C4-2B (cell line): ENCODE data around the gene NCKAP5.

ENCODE experiments used
- H3K27ac ChIP-seq: fragments of 450-650 bp; 2 replicates; pipeline ENCODE4 v1.5.1; 2017
- ZFX ChIP-seq: fragments of 450-650 bp; IDR thresholded peaks from 2 replicates; pipeline ENCODE4 v1.6.1; 2017
- TF ChIP-seq, protein P1 (sequence below): fragments of 450-650 bp; conservative IDR thresholded peaks from 2 replicates; pipeline ENCODE4 v1.5.1; 2017; ENCODE audit warnings: mild to moderate bottlenecking

NCKAP5 gene

DNA sequence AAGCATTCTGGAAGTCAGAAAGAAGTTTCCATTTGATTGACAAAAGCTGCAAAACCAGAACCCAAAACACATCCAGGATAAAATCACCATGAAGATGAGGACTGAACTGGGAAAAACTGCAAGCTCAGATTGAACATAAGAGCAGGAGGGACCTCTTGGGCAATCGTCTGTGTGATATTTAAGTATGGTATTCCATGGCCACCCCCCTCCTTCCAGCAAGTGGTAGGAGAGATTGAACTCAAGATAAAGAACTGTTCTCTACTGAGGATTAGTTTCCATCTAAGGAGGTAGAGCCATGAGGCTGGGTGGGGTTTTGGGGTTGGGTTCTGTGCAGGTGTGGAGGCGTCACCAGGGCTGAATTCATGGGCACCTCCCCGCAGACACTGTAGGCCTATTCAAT is 251.1 kb downstream of the NCKAP5 start:
- TF ChIP-seq ZFX, result no peak
- TF ChIP-seq, protein P1, sequence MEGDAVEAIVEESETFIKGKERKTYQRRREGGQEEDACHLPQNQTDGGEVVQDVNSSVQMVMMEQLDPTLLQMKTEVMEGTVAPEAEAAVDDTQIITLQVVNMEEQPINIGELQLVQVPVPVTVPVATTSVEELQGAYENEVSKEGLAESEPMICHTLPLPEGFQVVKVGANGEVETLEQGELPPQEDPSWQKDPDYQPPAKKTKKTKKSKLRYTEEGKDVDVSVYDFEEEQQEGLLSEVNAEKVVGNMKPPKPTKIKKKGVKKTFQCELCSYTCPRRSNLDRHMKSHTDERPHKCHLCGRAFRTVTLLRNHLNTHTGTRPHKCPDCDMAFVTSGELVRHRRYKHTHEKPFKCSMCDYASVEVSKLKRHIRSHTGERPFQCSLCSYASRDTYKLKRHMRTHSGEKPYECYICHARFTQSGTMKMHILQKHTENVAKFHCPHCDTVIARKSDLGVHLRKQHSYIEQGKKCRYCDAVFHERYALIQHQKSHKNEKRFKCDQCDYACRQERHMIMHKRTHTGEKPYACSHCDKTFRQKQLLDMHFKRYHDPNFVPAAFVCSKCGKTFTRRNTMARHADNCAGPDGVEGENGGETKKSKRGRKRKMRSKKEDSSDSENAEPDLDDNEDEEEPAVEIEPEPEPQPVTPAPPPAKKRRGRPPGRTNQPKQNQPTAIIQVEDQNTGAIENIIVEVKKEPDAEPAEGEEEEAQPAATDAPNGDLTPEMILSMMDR, result no peak
- H3K27ac ChIP-seq, result no peak overlapping the region

DNA sequence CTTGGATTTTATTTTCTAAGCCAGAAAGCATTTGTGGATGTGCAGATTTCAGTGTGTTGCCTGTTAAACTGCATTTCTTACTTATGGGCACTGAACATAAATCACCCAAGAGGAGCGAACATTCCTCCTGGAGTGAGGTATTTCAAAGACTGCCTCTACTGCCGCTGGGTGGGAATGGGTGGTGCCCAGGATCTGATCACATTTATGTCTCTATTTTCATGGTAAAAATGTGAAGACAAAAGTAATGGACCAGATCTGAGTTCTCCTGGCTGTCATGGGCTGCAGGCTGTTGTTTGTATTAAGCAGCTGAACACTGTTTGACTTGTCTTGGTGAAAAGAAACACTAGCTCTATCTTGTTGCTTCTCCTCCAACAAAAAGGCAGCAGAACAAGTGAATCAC is 251.7 kb downstream of the NCKAP5 start:
- TF ChIP-seq, protein P1, result no peak
- TF ChIP-seq ZFX, result no peak
- H3K27ac ChIP-seq, result no peak overlapping the region

DNA sequence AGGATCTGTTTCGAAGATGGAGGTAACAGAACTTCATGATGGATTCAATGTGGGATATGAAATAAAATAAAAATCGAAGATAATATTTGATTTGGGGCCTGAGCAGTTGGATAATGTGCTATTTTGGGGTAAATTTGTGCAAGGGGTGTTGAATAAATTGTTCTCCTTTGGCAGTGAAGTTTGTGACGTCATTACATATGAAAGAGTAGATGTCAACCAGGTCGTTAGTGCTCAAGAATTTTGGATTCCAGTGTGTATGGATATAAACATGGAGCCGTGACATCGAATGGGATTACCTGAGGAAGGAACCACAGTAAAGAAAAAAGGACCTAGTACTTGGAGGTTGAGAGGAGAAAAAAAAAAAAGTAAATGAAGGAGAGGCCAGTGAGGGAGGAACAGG is 253.0 kb downstream of the NCKAP5 start:
- H3K27ac ChIP-seq, result no peak overlapping the region
- TF ChIP-seq, protein P1, result no peak
- no peak for TF ChIP-seq ZFX

DNA sequence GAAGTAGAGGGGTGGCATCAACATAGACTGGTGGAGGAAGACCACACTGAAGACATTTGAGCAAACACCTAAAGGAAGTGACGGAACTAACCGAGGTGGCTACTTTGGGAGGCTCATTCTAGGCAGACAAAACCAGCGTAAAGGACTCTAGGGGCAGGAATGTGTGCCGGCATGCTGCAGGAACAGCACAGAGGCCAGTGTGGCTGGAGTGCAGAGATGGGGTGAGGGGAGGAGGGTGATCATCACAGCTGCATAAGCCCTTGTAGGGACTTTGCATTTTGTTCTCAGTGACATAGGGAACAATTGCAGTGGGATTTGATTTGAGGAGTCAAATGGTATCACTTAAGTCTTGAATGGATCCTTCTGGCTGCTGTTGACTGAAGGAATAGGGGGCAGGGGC is 253.5 kb downstream of the NCKAP5 start:
- no peak overlapping the region for H3K27ac ChIP-seq
- TF ChIP-seq ZFX, result no peak
- TF ChIP-seq, protein P1, result no peak

DNA sequence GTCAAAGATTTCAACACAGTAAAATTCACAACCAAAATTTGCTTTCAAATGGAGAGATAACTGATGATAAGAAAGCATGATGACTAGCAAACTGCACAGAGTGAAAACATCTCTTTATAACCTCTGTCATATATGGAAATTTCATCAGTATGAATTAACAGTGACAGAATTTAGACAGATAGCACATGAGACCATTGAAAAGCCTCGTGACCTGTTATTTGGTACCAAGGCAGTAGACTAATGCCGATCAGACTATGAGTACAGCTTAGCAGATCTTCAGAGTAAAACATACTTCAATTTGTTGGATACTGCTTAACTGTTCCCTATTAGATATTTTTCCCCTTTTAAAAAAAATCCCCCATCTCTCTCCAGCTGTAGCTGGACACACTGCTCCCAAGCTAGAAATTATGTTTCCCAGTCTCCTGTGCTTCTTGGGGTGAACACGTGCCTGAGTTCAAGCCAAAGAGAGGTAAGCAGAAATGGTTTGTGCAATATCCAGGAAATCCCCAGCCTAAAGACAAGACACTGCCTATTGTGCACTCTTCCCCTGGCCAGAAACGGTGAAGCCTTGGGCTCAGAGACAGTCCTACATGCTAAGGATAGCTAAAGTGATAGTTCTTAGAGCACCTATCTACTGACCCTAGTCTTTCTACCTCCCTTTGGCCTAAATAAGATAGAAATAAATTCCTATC is 256.1 kb downstream of the NCKAP5 start:
- H3K27ac ChIP-seq, result no peak overlapping the region
- TF ChIP-seq, protein P1, result no peak
- no peak for TF ChIP-seq ZFX

DNA sequence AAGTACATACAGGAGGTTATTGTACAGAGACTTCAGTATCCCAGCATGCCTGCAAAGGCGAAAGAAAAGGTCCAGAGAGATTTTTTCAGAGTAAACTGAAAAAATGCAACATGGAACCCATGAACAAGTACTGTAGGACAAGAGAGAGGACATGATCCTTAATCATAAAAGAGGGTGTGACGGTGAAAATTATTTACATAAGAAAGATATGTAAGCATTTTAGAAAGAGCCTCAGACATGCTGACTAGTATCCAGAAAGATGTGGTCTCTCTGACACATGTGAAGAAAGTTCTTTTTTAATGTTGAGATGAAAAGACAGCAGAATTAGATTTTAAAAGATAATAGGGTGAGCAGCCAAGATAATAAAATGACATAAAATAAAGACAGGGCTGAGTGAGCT is 262.0 kb downstream of the NCKAP5 start:
- no peak for TF ChIP-seq ZFX
- TF ChIP-seq, protein P1, result no peak
- no peak overlapping the region for H3K27ac ChIP-seq

DNA sequence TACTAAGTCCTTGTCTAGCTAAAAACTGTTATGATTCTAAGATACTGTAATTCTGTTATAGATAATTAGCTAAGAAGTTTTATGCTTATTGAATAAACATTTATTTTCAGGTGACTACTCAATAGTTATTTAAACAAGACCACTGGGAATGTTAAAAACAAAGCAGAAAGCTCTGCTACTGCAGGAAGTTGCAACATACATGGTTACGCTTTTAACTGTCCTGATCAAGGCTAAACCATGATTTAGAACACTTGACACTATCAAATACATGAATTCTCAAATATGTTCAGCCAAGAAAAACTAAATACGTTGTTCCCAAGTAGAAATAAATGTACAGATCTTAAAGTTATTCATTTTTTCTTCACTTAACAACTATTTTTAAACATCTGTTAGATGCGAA is 263.9 kb downstream of the NCKAP5 start:
- no peak for TF ChIP-seq ZFX
- TF ChIP-seq, protein P1, result no peak
- H3K27ac ChIP-seq, result no peak overlapping the region
